Bronchial epithelial cell (primary cell): ENCODE results near the gene MSH5. TPM values are rescaled to one million over a fixed set of nuclear protein-coding genes. Genes with fewer than 3 reads are reported as not detected.

Experiments
- DNase-seq: peaks from one replicate; pipeline ENCODE4 v3.0.0-alpha.2; 2010; ENCODE audit warnings: low read depth
- FAIRE-seq: peaks from 2 replicates; lab custom pipeline; 2011; peaks lifted over from hg19 to GRCh38; lab: Jason Lieb, UNC
- H3K27me3 ChIP-seq: 2 replicates; pipeline ENCODE4 v1.5.1; 2011; ENCODE audit warnings: low read length; ENCODE audit not compliant: control insufficient read depth, insufficient read depth
- H3K36me3 ChIP-seq: 2 replicates; pipeline ENCODE4 v1.5.1; 2011; ENCODE audit warnings: low read length; ENCODE audit not compliant: control insufficient read depth, insufficient read depth
- H3K4me3 ChIP-seq: 2 replicates; pipeline ENCODE4 v1.5.1; 2011; ENCODE audit warnings: mild to moderate bottlenecking, low read depth, low read length, control low read depth
- total RNA-seq: library from RNA; depleted of rRNA; stranded (reverse); fragments of >200 nt; gene quantifications from 2 replicates; pipeline ENCODE4 v1.2.1, GENCODE V29; 2014
- TF ChIP-seq, protein P1 (sequence below): IDR thresholded peaks from 2 replicates; pipeline ENCODE4 v1.5.1; 2011; ENCODE audit warnings: mild to moderate bottlenecking, moderate library complexity, low read length, control low read depth, inconsistent platforms; ENCODE audit not compliant: insufficient read depth, severe bottlenecking

The MSH5 gene
- total RNA-seq, 1 donor from 2014 or later: 3.4 TPM

- H3K4me3 ChIP-seq: no peak overlapping the region
- DNase-seq (no peak), FAIRE-seq (no peak)
- no peaks in the 10 kb centered on the region for H3K27me3 ChIP-seq
- no peaks in the 10 kb centered on the region for H3K36me3 ChIP-seq
- TF ChIP-seq, protein P1, sequence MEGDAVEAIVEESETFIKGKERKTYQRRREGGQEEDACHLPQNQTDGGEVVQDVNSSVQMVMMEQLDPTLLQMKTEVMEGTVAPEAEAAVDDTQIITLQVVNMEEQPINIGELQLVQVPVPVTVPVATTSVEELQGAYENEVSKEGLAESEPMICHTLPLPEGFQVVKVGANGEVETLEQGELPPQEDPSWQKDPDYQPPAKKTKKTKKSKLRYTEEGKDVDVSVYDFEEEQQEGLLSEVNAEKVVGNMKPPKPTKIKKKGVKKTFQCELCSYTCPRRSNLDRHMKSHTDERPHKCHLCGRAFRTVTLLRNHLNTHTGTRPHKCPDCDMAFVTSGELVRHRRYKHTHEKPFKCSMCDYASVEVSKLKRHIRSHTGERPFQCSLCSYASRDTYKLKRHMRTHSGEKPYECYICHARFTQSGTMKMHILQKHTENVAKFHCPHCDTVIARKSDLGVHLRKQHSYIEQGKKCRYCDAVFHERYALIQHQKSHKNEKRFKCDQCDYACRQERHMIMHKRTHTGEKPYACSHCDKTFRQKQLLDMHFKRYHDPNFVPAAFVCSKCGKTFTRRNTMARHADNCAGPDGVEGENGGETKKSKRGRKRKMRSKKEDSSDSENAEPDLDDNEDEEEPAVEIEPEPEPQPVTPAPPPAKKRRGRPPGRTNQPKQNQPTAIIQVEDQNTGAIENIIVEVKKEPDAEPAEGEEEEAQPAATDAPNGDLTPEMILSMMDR: no peak
Measured at GRCh38 chr6:31713991-31714684, 25.7 kb upstream of the MSH5 start.

- no peak for FAIRE-seq
- DNase-seq: no peak
- TF ChIP-seq, protein P1: no peak
- Histone ChIP-seq H3K4me3 (no peak within 1 kb of the TSS), H3K27me3 (no peaks in the 10 kb centered on the region), H3K36me3 (no peaks in the 10 kb centered on the region)
Measured at GRCh38 chr6:31715022-31715958, 24.5 kb upstream of the MSH5 start, which contains the start of gene LY6G6D. Gene LY6G6D (plus strand): TSS chr6:31715348. CDS start chr6:31715356, 8 bp downstream.

DNA sequence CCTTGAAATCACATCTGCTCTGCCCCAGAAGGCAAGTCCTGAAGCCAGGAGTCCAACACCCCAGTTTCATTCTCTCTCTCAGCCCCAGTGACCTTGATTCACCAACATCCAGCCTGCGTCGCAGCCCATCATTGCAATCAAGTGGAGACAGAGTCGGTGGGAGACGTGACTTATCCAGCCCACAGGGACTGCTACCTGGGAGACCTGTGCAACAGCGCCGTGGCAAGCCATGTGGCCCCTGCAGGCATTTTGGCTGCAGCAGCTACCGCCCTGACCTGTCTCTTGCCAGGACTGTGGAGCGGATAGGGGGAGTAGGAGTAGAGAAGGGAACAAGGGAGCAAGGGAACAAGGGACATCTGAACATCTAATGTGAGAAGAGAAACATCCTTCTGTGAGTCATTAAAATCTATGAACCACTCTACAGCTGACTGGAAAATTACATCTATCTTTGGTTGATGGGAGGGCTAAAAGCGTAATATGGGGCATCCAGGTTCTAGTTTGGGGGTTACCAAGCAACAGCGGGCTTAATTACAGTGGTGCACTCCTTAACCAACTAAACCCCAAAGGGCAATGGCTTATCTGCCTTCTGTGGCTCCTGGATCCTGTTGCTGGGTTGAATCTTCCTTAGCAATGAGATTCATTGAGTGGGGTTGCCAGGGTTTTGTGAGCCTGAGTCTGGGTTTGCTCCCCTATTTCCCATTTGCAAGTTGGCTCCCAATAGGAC lies 22.1 kb upstream of the MSH5 start:
- Histone ChIP-seq H3K4me3 (no peak overlapping the region), H3K36me3 (no peaks in the 10 kb centered on the region), H3K27me3 (no peaks in the 10 kb centered on the region)
- FAIRE-seq (no peak), DNase-seq (no peak)
- TF ChIP-seq, protein P1: peak; percentile 30

DNA sequence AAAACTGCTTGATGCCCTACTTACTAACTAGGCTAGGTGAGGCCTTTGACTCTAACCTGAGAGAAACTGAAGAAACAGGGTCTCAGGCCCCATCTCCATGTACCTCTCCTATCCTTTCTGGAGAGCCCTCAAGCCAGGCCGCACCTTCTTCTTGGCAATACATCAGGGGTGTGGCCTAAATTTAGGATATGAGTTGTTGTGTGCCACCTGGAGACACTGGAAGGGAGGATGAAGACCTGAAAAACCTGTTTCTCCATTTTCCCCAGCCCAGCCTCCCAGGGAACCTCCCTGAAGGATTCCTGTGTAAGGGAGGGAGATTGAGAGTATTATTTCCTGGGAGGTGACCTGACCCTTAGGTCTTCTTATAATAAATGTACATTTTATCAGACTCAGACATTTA lies 21.5 kb upstream of the MSH5 start:
- FAIRE-seq (no peak), DNase-seq (peak; percentile 93)
- TF ChIP-seq, protein P1: no peak
- H3K27me3 ChIP-seq: no peaks in the 10 kb centered on the region
- no peak overlapping the region for H3K4me3 ChIP-seq
- H3K36me3 ChIP-seq: no peaks in the 10 kb centered on the region

DNA sequence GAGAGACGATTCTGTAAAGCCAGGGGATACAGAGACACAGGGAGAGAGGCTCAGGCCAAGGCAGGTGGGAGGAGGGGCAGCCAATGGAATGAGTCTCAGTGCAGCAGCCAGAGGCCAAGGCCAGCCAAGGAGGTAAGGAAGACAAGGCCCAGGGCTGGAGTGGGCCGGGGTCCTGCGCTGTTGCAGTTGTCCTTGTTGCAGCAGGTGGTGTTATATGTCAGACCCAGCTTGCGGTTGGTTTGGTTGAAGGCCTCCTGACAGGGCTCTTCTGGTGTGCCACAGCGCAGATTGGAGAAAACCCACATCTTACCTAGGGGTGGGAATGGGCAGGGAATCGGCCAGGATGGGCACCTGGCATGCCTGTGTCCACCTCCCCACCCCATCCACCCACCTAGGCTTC lies 20.8 kb upstream of the MSH5 start:
- Histone ChIP-seq H3K4me3 (no peak overlapping the region), H3K36me3 (no peaks in the 10 kb centered on the region), H3K27me3 (no peaks in the 10 kb centered on the region)
- no peak for FAIRE-seq
- TF ChIP-seq, protein P1: no peak
- no peak for DNase-seq
